H9 (cell line): Measurements from ENCODE around the gene TMC8. TPM values are rescaled to one million over a fixed set of nuclear protein-coding genes. Genes with fewer than 3 reads are reported as not detected.

ENCODE experiments used
- DNase-seq: peaks from one replicate; pipeline ENCODE4 v3.0.0-alpha.2; 2017
- H2AFZ ChIP-seq: one replicate; pipeline ENCODE4 v1.6.1; 2013; ENCODE audit warnings: mild to moderate bottlenecking, low read length, control low read depth, moderate library complexity
- H2AK5ac ChIP-seq: 2 replicates; pipeline ENCODE4 v1.6.1; 2013; ENCODE audit warnings: low read length, control low read depth, mixed read lengths; ENCODE audit not compliant: insufficient read length
- H2BK120ac ChIP-seq: one replicate; pipeline ENCODE4 v1.6.1; 2013; ENCODE audit warnings: low read depth, mild to moderate bottlenecking, low read length, control low read depth, inconsistent platforms; ENCODE audit not compliant: poor library complexity, severe bottlenecking
- H2BK12ac ChIP-seq: 2 replicates; pipeline ENCODE4 v1.6.1; 2013; ENCODE audit warnings: low read length, control low read depth, mixed read lengths, low read depth; ENCODE audit not compliant: insufficient read length
- H2BK15ac ChIP-seq: 2 replicates; pipeline ENCODE4 v1.6.1; 2013; ENCODE audit warnings: low read depth, low read length, control low read depth
- H2BK20ac ChIP-seq: one replicate; pipeline ENCODE4 v1.6.1; 2013; ENCODE audit warnings: low read depth, mild to moderate bottlenecking, low read length, control low read depth, inconsistent platforms; ENCODE audit not compliant: poor library complexity, severe bottlenecking
- H2BK5ac ChIP-seq: 2 replicates; pipeline ENCODE4 v1.6.1; 2013; ENCODE audit warnings: low read length, control low read depth, mixed read lengths; ENCODE audit not compliant: insufficient read length
- H3K14ac ChIP-seq: 2 replicates; pipeline ENCODE4 v1.6.1; 2013; ENCODE audit warnings: low read length, control low read depth; ENCODE audit not compliant: insufficient read depth
- H3K18ac ChIP-seq: 2 replicates; pipeline ENCODE4 v1.6.1; 2013; ENCODE audit warnings: low read depth, mild to moderate bottlenecking, mixed read lengths, low read length, control low read depth; ENCODE audit not compliant: insufficient read length
- H3K23ac ChIP-seq: 2 replicates; pipeline ENCODE4 v1.6.1; 2013; ENCODE audit warnings: low read length, control low read depth, mixed read lengths, low read depth; ENCODE audit not compliant: insufficient read length
- H3K23me2 ChIP-seq: 2 replicates; pipeline ENCODE4 v1.6.1; 2013; ENCODE audit warnings: low read depth, mild to moderate bottlenecking, mixed read lengths, low read length, control low read depth; ENCODE audit not compliant: insufficient read length, poor library complexity, severe bottlenecking
- H3K27ac ChIP-seq: 2 replicates; pipeline ENCODE4 v1.5.1; 2013; ENCODE audit warnings: low read length, control low read depth, mixed read lengths, low read depth; ENCODE audit not compliant: insufficient read length
- H3K27me3 ChIP-seq: 2 replicates; pipeline ENCODE4 v1.6.1; 2013; ENCODE audit warnings: low read length, control low read depth, inconsistent platforms; ENCODE audit not compliant: insufficient read depth
- H3K4ac ChIP-seq: 2 replicates; pipeline ENCODE4 v1.6.1; 2013; ENCODE audit warnings: low read depth, mild to moderate bottlenecking, control low read depth, inconsistent platforms, low read length, moderate library complexity
- H3K4me1 ChIP-seq: 2 replicates; pipeline ENCODE4 v1.6.1; 2013; ENCODE audit warnings: low read length, control low read depth, inconsistent platforms; ENCODE audit not compliant: insufficient read depth
- H3K4me2 ChIP-seq: 2 replicates; pipeline ENCODE4 v1.6.1; 2013; ENCODE audit warnings: low read length, control low read depth, mixed read lengths; ENCODE audit not compliant: insufficient read length, insufficient read depth
- H3K56ac ChIP-seq: 2 replicates; pipeline ENCODE4 v1.6.1; 2013; ENCODE audit warnings: low read depth, mild to moderate bottlenecking, mixed read lengths, low read length, control low read depth; ENCODE audit not compliant: insufficient read length
- H3K79me1 ChIP-seq: 2 replicates; pipeline ENCODE4 v1.6.1; 2013; ENCODE audit warnings: low read depth, mild to moderate bottlenecking, moderate library complexity, low read length, control low read depth, inconsistent platforms; ENCODE audit not compliant: insufficient read depth, poor library complexity, severe bottlenecking
- H3K79me2 ChIP-seq: 2 replicates; pipeline ENCODE4 v1.6.1; 2013; ENCODE audit warnings: low read length, control low read depth, inconsistent platforms; ENCODE audit not compliant: insufficient read depth
- H3K9ac ChIP-seq: 2 replicates; pipeline ENCODE4 v1.6.1; 2013; ENCODE audit warnings: low read length, control low read depth, mixed read lengths; ENCODE audit not compliant: insufficient read length; ENCODE audit errors: extremely low read depth
- H3K9me3 ChIP-seq: one replicate; pipeline ENCODE4 v1.6.1; 2013; ENCODE audit warnings: low read depth, low read length, inconsistent platforms; ENCODE audit not compliant: control insufficient read depth
- H3T11ph ChIP-seq: one replicate; pipeline ENCODE4 v1.6.1; 2013; ENCODE audit warnings: mild to moderate bottlenecking, low read length, control low read depth, inconsistent platforms
- H4K20me1 ChIP-seq: one replicate; pipeline ENCODE4 v1.6.1; 2013; ENCODE audit not compliant: control insufficient read depth, insufficient read length, insufficient read depth
- H4K5ac ChIP-seq: 2 replicates; pipeline ENCODE4 v1.6.1; 2013; ENCODE audit warnings: low read depth, mild to moderate bottlenecking, mixed read lengths, low read length, control low read depth; ENCODE audit not compliant: insufficient read length
- H4K8ac ChIP-seq: replicated peaks from 2 replicates; pipeline ENCODE4 v1.6.1; 2013; ENCODE audit warnings: low read length, control low read depth, mixed read lengths, low read depth; ENCODE audit not compliant: insufficient read length
- H4K91ac ChIP-seq: 2 replicates; pipeline ENCODE4 v1.6.1; 2013; ENCODE audit warnings: low read depth, mild to moderate bottlenecking, moderate library complexity, mixed read lengths, low read length, control low read depth; ENCODE audit not compliant: insufficient read length
- H3K27ac Mint-ChIP-seq, 3 experiments: 2 replicates in 2 of 3; 3 replicates in 1 of 3; pipeline ENCODE4 v1.8.0; 2020 to 2021; ENCODE audit warnings: mixed read lengths in 3 of 3, mild to moderate bottlenecking in 1 of 3, moderate library complexity in 1 of 3
- H3K27me3 Mint-ChIP-seq: 2 replicates; pipeline ENCODE4 v1.8.0; 2021; ENCODE audit warnings: low read depth, mild to moderate bottlenecking, moderate library complexity, mixed read lengths
- H3K36me3 Mint-ChIP-seq, 3 experiments: 2 replicates in 2 of 3; 3 replicates in 1 of 3; pipeline ENCODE4 v1.8.0; 2020 to 2021; ENCODE audit warnings: low read depth in 3 of 3, mixed read lengths in 3 of 3; ENCODE audit not compliant: insufficient read depth in 1 of 3
- H3K4me1 Mint-ChIP-seq, 2 experiments: 2 replicates each; pipeline ENCODE4 v1.8.0; 2020; ENCODE audit warnings: mixed read lengths in 2 of 2
- H3K4me3 Mint-ChIP-seq, 2 experiments: 2 replicates in 1 of 2; 3 replicates in 1 of 2; pipeline ENCODE4 v1.8.0; 2020 to 2021; ENCODE audit warnings: mild to moderate bottlenecking in 2 of 2, mixed read lengths in 2 of 2, moderate library complexity in 1 of 2
- H3K9me3 Mint-ChIP-seq, 2 experiments: 2 replicates in 1 of 2; 3 replicates in 1 of 2; pipeline ENCODE4 v1.8.0; 2020; ENCODE audit warnings: mild to moderate bottlenecking in 2 of 2, mixed read lengths in 2 of 2, moderate library complexity in 1 of 2
- WGBS: extraction: QIAGEN DNeasy Blood & Tissue Kit; methylation state at CpG from one replicate; pipeline ENCODE4 v1.1.7; 2013; ENCODE audit warnings: missing lambda C conversion rate, low lambda C conversion rate, mixed read lengths; ENCODE audit not compliant: insufficient read length; ENCODE audit errors: extremely low coverage; 5-methylcytosine and 5-hydroxymethylcytosine counted together
- total RNA-seq: library from RNA; stranded (reverse); gene quantifications from 2 replicates; pipeline ENCODE4 v1.2.1, GENCODE V29; 2021
- TF ChIP-seq, protein P1 (sequence below): fragments of 200-600 bp; sonication (generic); conservative IDR thresholded peaks from 3 replicates; pipeline ENCODE4 v1.8.0; 2021; ENCODE audit warnings: antibody characterized with exemption, mild to moderate bottlenecking

The TMC8 gene
- total RNA-seq, 1 experiment from 2014 or later, result 1.0 TPM

DNA sequence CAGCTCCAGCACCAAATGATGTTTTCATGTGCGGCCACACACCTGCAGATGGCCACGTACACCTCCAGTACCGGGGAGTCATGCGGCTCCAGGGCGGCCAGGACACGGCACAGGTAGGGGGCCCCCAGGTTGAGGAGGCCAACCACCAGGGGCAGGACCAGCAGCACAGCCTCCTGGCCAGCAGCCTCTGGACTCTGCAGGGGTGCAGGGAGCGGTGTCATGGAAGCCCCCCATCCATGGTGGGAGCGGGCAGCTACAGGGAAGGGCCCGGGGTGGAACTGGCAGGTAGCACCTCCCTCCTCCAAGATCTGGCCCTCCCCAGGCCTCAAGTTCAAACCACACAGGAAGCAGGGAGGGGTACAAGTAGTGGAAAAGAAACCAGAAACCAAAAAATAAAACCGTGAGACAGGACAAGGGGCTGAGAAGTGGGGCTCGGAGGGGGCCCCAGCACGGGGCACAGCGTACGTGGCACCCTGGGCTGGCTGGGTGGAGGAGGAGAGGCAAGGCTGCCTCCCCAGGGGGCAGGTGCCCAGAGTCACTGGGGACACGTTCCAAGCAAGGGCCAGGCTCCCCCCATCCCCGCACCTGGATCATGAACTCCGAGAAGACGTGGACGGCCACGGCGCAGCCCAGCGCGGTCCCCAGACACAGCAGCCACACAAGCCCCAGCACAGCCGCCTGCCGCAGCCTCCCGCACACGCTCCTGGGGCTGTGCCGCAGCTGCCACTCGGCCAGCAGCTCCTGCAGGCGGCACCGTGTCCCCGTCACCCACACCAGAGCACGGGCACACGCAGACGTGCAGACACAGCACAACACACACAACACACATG lies 9.4 kb upstream of the TMC8 start:
- H3K56ac ChIP-seq, result no peak overlapping the region
- H3K4me2 ChIP-seq, result no peak overlapping the region
- H4K91ac ChIP-seq, result no peak overlapping the region
- no peak overlapping the region for H2BK120ac ChIP-seq
- Mint-ChIP-seq H3K27me3 (no peaks in the 10 kb centered on the region), H3K4me1 (no peaks in the 10 kb centered on the region), H3K9me3 (no peaks in the 10 kb centered on the region), H3K4me3 (no peak overlapping the region), H3K27ac (no peak overlapping the region), H3K36me3 (peaks cover 7 to 32% (median 22%) of the 10 kb centered on the region in 3 experiments)
- no peak overlapping the region for H4K8ac ChIP-seq
- no peak overlapping the region for H3K4ac ChIP-seq
- no peaks in the 10 kb centered on the region; the same call in 1 of the 2 replicates for H3K4me1 ChIP-seq
- no peaks in the 10 kb centered on the region for H3K79me1 ChIP-seq
- no peaks in the 10 kb centered on the region for H4K20me1 ChIP-seq
- no peaks in the 10 kb centered on the region for H3K23me2 ChIP-seq
- peak; percentile 30 for DNase-seq
- no peak overlapping the region for H3K23ac ChIP-seq
- no peak overlapping the region for H3T11ph ChIP-seq
- no peaks in the 10 kb centered on the region for H3K27me3 ChIP-seq
- H3K79me2 ChIP-seq, result no peaks in the 10 kb centered on the region
- H4K5ac ChIP-seq, result no peak overlapping the region
- no peak overlapping the region for H3K27ac ChIP-seq
- no peak overlapping the region for H2BK12ac ChIP-seq
- no CpG with 5 or more reads among the region's 35 CpGs for WGBS
- no peak overlapping the region for H2AK5ac ChIP-seq
- TF ChIP-seq, protein P1, sequence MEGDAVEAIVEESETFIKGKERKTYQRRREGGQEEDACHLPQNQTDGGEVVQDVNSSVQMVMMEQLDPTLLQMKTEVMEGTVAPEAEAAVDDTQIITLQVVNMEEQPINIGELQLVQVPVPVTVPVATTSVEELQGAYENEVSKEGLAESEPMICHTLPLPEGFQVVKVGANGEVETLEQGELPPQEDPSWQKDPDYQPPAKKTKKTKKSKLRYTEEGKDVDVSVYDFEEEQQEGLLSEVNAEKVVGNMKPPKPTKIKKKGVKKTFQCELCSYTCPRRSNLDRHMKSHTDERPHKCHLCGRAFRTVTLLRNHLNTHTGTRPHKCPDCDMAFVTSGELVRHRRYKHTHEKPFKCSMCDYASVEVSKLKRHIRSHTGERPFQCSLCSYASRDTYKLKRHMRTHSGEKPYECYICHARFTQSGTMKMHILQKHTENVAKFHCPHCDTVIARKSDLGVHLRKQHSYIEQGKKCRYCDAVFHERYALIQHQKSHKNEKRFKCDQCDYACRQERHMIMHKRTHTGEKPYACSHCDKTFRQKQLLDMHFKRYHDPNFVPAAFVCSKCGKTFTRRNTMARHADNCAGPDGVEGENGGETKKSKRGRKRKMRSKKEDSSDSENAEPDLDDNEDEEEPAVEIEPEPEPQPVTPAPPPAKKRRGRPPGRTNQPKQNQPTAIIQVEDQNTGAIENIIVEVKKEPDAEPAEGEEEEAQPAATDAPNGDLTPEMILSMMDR, result no peak
- no peak overlapping the region for H2AFZ ChIP-seq
- H2BK20ac ChIP-seq, result no peak overlapping the region
- no peak overlapping the region for H3K14ac ChIP-seq
- H3K9ac ChIP-seq, result no peak overlapping the region
- H2BK15ac ChIP-seq, result no peak overlapping the region
- H3K18ac ChIP-seq, result no peak overlapping the region
- no peak overlapping the region for H2BK5ac ChIP-seq
- no peaks in the 10 kb centered on the region for H3K9me3 ChIP-seq
